GM21526 (cell line): ENCODE results near the gene KIRREL3.

Experiments used
- ATAC-seq: cut with Tn5 transposase; IDR thresholded peaks from one replicate; pipeline ENCODE4 v1.9.1; 2021; ENCODE audit warnings: moderate library complexity; ENCODE audit not compliant: unreplicated experiment, low FRiP score

KIRREL3 gene

DNA sequence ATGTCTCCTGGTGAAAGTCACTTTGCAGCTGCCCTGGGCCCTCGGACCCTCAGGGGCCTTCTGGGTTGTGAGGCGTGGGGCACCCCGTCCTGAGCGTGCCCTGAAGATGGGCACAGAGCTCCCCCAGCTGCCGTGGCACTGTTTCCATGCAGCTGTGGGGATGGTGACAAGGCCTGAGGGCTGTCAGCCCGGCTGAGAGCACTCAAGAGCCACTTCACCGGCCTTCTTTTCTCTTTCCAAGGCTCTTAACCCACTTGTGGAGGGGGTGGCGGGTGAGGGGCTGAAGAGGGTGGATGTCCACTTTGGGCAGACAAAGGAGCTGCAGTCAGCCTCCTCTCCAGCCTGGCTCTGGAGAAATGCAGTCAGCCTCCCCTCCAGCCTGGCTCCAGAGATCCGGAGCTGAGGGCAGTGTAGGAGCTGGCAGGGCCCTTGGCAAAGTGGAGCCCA lies 405.6 kb downstream of the KIRREL3 start:
- ATAC-seq = no peak

DNA sequence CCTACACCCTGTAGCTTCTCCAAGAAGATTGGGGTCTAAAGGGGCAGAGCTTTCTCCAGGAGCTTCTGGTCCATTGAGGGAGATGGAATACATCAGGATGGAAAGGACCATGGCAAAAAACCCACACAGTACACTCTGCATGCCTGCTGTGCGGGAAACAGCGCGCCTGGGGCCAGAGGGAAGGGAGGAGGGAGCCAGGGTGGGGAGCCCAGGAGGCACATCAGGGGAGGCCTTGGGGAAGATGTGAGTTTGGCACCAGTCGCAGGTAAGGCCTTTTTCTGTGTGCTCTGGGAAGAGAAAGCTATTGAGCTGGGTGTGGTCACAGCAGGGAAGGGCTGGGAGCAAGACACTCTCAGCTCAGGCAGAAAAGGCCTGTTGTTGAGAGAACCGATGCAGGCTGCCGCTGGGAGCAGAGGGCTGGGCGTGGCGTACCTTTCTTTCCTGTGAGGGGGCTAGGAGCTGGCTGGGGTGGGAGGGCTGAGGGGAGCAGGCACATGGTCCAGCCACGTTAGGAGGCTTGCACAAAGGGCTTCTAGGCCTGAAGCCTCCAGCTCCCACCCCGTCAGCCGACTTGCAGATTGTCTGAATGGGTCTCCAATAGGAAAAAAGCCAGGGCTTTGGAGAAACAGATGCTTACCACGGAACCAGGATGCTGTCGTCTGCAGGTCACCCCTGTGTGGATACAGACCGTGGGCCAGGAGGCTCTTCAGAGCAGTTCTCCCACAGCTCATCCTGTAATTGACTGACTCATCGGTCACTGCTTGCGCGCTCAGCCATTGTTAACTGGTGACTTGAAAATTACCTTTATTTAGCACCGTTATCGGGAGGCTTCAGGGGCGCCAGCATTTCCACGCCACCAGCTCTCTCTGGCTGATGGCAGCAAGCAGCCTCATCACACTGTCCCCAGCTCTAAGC lies 407.8 kb downstream of the KIRREL3 start:
- no peak for ATAC-seq

DNA sequence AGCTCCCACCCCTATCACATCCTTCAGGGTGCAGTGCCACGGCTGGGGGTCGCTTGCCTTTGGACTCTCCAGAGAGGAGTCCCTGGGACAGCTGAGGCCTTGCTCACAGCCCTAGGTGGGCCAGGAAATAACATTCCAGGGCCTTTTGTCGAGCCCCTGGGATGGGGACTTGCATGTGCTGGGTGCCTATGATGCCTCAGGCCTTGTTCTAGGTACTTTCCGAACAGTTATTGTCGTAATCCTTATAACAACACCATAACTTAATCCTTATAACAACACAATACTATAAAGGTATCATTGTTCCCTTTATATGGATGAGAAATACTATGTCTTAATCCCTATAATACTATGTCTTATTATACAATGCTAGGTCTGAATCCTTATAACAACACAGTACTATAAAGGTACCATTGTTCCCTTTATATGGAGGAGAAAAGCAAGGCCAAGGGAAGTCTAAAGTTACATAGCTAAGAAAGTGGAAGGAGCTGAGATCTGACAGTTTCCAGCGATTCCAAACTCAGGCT lies 408.5 kb downstream of the KIRREL3 start:
- no peak for ATAC-seq

DNA sequence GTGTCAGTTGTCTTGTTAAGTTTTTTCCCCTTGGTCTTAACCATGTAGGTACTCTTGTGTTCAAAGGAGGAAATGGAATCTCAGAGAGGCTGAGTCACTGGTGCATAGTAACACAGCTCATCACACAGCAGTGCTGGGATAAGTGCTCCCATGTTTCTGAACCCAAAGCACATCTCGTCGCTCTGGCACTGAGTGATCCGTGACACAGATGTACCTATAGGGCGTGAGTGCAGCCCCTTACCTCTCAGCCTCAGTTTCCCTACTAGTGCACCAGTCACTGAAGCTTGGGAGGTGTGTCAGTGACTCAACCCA lies 411.1 kb downstream of the KIRREL3 start:
- no peak for ATAC-seq

DNA sequence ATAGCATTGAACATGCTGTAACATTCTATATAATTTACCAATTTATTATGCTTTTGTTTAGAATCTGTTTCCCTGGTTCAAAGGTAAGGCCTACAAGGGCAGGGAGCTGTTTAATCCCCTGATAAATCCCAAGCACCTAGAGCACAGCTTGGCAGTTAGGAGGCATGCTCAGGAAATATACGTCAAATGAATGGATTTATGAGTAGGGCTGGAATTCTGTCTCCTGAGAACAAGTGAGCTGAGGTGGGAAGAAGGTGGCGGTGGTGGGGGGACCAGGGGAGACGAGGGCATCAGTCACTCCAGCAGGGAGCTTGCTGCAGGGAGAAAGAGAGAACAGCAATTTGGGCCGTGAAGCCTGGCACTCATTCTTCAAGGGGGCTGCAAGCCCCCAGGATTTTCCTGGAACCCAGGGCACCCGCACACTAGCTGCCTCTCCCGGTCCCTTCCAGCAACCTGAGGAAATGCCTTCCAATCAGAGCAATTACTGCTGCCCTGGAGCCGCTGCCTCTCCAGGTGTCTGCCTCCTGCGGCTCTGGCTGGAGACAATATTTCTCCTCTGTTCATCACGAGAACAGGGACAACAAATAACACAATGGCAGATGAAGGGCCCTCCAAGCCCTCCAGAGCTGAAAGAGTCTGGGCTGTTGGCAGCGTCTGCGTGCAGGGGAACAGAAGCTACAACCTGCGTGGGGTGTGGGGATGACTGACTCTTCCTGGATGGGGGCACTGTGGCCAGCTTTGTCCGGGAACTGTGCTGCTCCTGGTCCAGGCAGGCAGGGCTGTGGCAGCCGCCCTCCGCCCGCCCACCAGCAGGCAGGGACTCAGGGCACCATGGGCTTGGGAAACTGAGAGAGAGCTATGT lies 411.7 kb downstream of the KIRREL3 start:
- no peak for ATAC-seq

DNA sequence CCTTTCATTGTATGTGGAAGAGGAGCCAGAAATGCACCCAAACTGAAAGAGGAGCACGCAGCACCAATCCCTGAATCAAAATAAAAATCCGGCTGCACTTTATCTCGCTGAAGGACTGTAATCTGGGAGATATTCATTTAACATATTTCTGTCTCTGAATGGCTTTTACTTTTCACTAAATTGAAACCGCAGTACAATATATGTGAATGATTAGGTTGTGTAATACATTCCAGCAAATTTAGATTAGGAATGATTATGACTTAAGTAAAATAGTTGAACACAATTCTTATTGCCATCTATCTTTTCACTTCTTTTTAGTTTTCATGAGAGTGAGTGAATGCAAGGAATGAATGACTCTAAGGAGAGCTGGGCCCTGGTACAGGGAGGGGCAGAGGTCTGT lies 413.0 kb downstream of the KIRREL3 start:
- no peak for ATAC-seq

DNA sequence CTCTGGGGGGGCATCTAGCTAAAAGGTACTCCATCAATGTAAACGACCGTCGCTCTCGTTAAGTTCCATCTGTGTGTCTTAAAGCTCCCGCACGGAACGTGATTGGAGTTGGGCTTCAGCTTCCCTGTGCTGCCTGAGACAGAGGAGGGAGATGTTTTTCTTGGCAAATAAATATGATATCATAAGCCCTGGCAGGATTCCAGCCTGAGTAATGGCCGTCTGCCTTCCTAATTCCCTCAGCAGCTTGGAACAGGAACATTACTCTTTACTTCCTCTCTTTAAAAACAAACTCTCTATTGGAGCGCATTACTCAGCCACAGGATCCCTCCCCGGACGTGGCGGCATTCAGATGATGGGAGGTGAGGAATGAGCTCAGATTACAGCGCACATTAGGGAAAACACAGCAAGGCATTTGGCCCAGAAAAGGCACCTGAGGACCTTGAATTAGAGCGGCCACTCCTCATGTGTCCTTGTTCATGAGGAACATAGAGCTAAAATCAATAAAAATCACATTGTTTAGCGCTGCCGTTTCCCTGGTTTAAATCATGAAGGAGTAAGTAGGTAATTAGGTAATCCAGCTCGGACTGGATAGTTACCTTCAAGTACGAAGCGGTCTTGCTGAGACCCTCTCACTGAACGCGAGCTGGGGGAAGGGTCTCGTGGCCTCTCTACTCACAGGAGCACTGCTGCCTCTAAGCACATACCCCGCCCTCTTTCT lies 414.6 kb downstream of the KIRREL3 start:
- no peak for ATAC-seq

DNA sequence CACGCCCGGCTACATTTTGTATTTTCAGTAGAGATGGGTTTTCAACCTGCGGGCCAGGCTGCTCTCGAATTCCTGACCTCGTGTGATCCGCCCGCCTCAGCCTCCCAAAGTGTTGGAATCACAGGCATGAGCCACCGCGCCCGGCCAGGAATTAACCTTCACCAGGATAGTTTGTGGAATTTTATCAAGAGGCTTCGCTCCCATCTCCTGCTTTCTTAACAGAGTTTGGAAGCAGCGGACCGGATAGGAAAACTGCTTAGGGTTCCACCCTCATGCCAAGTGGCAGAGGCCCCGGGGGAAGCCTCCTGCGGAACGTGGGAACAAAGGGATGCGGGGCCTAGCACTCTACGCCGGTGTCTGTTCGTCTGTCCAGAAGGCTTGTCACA lies 415.2 kb downstream of the KIRREL3 start:
- ATAC-seq = no peak

DNA sequence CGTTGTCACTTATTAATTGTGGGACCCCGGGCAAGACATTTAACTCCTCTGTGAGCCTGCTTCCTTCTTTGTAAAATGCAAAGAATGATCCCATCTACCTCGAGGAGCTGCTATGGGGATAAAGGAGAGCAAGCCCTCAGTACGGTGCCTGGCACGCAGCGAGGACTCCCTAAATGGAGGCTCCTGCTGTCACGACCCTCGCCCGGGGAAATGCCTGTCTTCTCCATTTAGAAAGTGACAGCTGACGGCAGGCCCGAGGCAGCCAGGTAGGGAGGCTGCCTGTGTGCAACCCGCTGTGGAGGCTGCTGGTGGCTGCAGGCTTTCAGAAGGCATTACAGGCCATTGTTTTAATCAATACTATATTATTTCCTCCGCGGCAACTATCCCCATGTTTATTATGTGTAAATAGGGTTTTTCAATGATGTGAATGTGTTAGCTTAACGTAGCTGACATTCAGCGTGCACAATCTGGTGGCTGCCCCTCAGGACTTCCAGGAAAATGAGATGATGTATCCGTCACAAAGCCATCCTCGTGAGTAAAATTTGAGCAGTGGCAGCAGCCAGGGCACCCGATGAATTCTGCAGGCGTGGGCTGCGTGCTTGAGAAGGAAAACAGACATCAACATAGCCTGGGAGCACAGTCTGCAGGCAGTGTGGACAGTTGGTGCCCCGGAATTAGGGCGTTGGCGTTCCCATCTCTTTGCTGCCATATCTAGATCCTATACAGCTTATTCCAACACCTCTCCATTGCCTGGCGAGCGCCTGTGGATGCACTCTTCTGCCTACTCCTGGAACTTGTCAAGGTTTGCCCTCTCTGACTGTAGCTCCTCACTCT lies 416.8 kb downstream of the KIRREL3 start:
- no peak for ATAC-seq

DNA sequence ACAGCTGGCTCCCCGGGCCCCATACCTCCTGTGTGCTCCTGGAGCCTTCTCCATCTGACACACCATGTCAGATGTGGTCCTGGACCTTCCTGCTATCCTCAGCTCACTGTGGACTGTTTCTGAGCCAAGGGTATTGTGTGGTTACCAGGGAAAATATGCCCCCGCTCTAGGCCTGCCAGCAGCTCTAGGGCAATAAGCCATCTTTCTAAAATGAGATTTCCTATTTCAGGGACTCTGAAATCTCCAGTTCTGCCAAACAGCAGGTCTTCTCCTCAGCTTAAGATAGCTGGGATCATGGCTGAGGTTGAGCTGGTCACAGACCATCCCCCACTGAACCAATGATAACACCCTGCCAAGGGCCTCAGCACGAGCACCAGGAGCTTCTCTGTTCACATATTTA lies 417.5 kb downstream of the KIRREL3 start:
- no peak for ATAC-seq

DNA sequence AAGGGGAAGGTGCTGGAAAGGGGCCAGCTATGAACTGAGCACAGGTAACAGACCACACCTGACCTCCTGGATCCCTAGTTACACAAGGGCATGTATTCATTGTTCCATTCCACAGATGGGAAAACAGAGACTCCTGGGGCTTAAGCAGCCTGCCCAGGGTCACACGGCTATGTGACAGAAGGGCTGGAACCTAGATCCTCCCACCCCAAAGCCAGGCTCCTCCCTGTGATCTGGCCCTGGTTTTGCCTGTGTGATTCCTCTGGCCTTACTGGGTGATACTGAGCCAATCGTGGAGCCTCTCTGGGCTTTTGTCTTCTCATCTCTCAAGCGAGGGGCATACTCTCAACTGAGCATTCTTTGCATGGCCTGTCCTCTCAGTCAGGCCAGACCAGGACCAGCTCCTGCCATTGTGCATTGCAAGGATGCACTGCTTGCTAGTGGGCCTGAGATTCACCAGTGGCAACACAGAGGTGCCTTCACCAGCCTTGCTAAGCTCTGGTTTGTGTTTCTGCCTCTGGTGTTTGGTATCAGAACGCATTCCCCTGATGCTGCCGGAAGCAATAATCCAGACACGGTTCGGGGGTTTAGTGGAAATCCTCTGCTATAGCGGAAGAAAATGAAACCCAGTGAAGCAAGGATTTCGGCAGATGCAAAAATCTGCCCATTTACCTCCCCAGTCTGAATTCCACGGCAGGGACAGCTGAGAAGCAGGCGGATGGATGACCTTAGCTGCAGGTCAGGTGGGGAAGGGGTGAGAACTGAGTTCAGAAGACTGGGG lies 418.5 kb downstream of the KIRREL3 start:
- ATAC-seq = no peak

DNA sequence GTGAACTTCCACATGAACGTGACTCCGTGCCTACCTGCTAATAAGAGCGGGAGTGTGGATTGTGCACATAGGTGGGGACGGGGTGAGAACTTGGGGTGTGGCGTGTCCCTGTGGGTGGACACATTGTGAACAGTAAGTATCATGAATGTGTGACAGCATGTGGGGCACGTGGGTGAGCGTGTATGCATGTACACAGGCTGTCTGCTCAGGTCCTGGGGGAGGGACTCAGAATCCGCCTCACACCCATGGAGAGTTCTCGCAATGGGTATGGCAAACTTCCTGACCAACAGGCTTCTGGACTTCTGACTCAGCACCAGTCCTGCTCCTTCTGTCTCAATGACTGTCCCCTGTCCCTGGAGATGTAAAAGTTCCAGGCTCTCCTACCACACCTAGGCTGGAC lies 422.1 kb downstream of the KIRREL3 start:
- ATAC-seq = no peak

DNA sequence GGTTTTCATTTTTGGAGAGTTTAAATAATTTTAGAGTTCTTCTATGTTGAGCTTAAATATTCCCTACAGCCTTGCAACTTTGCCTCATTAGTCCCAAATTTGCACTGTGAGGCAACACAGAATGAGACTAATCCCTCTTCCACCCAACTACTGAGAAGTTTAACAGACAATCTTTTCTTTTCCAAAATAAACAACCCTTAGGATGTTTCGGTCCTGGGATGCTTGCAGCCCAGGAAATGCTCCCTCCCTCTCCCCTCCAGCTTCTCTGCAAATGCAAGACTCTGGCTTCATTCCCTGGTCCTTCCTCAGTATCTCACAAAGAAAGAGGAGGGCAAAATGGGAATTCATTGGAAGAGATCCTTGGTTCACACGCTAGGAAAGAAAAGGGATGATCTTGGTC lies 422.5 kb downstream of the KIRREL3 start:
- ATAC-seq = no peak

DNA sequence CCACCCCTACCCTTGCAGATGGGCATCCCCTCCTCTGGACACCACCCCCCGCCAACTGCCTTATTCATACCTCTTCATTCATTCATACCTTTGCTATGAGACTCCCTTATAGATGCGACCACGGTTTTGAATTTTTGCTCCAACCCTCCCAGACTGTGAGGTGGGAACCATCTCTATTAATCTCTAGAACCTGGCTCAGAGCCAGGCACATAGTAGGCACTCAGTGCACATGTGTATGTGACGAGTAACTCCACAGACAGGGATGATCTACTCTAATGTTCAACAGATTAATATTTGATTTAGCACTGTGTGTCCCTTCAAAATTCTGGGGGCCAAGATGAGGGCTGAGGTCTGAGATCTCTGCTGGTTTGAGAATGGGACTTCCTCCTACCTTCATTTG lies 424.7 kb downstream of the KIRREL3 start:
- ATAC-seq = no peak

DNA sequence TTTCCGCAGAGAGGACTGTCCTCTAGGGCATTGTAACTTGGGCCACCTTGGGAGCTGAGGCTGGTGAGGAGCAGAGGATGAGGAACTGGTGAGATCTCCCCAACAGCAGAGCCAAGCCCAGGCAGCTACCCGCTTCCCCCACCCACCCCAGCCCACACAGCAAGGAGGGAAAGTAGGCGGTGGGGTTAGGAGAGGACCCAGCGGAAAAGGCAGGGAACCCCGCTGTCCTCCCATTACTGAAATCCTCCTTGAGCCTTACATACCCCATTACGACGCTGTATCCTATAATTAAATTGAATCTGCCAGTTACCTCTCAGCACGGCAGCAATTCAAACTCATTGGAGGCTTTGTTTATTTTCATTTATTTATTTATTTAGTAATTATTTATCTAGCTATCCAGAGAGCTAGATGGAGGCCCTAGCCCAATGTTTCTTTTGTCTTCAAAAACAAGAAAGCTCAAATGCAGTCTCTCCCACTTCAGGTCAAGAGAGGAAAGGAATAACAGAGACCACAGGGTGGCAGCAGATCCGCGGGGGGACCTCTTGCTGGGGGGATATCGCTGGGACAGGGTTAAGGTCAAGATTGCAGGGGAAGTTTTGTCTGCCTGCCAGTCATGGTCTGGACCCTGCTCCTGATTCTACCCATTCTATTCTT lies 427.1 kb downstream of the KIRREL3 start:
- no peak for ATAC-seq

DNA sequence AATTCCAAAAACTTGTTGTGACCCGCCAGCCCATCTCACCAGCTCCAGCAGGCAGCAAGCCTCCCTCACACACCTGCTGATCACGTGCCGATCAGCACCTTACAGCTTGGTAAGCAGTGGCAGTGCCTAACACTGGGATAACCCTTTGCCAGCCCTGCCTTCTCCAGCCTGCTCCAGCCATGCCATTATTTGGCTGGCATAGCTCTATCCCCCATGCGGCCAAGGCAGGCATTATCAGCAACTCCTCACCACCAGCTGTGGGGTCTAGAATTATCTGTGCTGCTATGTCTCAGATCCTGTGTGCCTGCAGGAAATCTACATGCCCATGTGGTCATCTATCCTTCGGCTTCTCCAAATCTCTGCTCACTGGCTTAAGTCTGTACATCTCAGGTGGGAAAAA lies 430.1 kb downstream of the KIRREL3 start:
- ATAC-seq = no peak

DNA sequence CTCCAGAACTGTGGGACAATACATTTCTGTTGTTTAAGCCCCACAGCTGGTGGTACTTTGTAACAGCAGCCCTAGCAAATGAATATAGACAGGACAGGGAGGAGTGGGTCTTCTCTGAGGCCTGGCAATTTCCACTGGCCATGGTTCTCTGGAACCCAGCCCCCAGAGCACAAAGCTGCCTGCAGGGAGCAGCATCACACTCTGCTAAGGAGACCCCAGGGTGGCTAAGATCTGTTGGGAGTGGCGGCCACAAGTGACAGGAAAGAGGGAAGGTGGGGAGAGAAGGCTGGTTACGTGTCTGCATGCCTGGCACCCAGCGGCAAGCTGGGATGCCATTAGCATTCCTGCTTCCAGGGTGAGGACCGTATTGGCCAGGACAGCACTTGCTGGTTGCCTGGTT lies 433.2 kb downstream of the KIRREL3 start:
- no peak for ATAC-seq

DNA sequence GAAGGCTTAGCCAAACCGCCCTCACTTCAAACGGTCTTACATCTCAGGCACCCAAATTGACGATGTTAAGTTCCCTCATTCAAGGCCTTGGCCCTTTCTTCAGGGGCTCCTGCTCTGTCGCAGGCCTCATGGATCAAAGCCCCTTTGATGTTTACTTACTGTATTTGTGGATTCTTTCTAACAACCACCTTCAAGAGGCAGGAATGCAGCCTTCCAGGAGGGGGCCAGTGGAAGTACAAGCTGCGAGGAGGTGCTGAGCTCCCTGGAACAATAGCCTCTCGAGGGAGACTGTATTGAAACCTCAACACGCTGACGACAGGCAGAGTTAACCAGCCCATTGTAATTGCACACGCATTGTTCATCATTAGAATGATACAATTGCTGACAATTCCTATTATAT lies 436.0 kb downstream of the KIRREL3 start:
- ATAC-seq = no peak
